RWPE2 (cell line): ENCODE results near the gene NR2E3.

ENCODE experiments used
- ATAC-seq: fragments of 200-7000 bp; cut with Tn5 transposase; 3 replicates; pipeline ENCODE4 v1.9.1; 2021; ENCODE audit warnings: low read depth
- DNase-seq: peaks from one replicate; pipeline ENCODE4 v3.0.0-alpha.2; 2020; ENCODE audit warnings: low spot score
- H3K27ac ChIP-seq: fragments of 450-650 bp; 2 replicates; pipeline ENCODE4 v1.5.1; 2017; ENCODE audit warnings: mild to moderate bottlenecking; ENCODE audit not compliant: poor library complexity, severe bottlenecking
- H3K27me3 ChIP-seq: fragments of 250-450 bp; sonication (Bioruptor Pico); 2 replicates; pipeline ENCODE4 v1.5.1; 2021; ENCODE audit warnings: mild to moderate bottlenecking, moderate library complexity; ENCODE audit not compliant: insufficient read depth, poor library complexity, severe bottlenecking
- H3K36me3 ChIP-seq: fragments of 250-450 bp; sonication (Bioruptor Pico); 2 replicates; pipeline ENCODE4 v1.5.1; 2020; ENCODE audit warnings: low read depth, mild to moderate bottlenecking, moderate library complexity
- H3K4me1 ChIP-seq: fragments of 250-450 bp; sonication (Bioruptor Pico); 2 replicates; pipeline ENCODE4 v1.5.1; 2021; ENCODE audit warnings: mild to moderate bottlenecking, moderate library complexity; ENCODE audit not compliant: insufficient read depth, poor library complexity, severe bottlenecking
- H3K4me3 ChIP-seq: fragments of 250-450 bp; sonication (Bioruptor Pico); 2 replicates; pipeline ENCODE4 v1.5.1; 2021; ENCODE audit warnings: mild to moderate bottlenecking, moderate library complexity; ENCODE audit not compliant: severe bottlenecking
- H3K9me3 ChIP-seq: fragments of 250-450 bp; sonication (Bioruptor Pico); 2 replicates; pipeline ENCODE4 v1.5.1; 2021; ENCODE audit warnings: mild to moderate bottlenecking, moderate library complexity; ENCODE audit not compliant: severe bottlenecking
- TF ChIP-seq, protein P1 (sequence below): fragments of 450-650 bp; IDR thresholded peaks from one replicate; pipeline ENCODE4 v1.5.1; 2017; ENCODE audit warnings: mild to moderate bottlenecking, moderate library complexity; ENCODE audit not compliant: poor library complexity, severe bottlenecking

NR2E3 gene

DNA sequence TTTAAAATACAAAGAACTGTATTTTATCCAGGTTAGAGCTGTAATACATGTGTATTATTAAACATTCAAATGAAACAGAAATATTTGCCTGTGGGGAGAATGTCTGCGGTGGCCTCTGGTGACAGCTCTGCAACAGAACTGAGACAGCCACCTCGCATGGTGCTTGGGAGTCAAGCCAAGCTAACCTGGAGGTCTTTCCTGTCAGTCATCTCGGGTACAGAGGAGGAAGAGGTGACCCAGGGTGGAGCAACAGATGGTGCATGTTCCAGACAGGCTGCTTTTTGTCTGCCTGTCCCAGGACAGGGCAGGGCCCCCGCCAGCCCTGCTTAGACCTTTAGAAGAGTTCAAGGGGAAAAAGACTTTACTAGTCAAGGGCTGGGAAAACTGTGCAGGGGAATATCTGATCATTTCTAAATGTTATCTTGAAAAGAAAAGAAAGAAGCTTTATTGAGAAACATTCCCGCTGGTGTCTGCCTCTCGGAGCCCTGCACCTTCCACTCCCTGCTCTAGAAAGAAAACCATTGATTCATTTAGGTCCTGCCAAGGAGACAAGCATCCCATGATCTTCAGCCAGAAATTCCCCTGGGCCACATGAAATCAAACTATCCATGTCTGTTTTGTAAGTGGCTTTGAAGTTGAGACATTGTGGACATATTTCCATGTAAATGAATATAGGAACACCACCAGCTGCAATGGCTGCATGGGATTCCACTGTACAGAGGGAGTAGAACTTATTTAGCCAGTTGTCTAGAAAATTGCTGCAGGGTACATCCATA is 5.5 kb upstream of the NR2E3 start:
- DNase-seq, result no peak
- ATAC-seq, result no peak
- peaks cover 5% of the 10 kb centered on the region for H3K4me1 ChIP-seq

DNA sequence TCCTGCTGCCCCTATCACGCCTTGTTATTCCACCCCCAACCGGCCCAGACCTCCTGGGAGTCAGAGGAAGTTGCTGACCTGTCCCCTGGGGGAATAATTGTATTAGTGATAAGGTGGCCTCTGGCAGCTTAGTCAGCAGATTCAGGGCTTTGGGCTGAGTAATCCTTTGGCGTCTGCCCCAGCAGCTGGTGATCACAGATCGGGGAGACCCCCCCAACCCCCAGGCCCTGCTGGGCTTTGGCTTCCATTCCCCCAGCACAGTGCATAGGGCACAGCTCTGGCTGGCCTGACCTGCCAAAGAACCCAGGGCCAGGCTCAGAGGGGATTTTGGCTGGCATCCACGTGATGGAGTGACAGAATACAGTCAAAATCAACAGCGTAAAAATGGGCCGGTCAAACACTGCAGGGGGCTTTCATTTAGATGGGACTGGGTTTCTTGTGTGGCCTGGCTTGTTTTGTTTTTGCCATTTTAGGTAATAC is 3.9 kb upstream of the NR2E3 start:
- TF ChIP-seq, protein P1, sequence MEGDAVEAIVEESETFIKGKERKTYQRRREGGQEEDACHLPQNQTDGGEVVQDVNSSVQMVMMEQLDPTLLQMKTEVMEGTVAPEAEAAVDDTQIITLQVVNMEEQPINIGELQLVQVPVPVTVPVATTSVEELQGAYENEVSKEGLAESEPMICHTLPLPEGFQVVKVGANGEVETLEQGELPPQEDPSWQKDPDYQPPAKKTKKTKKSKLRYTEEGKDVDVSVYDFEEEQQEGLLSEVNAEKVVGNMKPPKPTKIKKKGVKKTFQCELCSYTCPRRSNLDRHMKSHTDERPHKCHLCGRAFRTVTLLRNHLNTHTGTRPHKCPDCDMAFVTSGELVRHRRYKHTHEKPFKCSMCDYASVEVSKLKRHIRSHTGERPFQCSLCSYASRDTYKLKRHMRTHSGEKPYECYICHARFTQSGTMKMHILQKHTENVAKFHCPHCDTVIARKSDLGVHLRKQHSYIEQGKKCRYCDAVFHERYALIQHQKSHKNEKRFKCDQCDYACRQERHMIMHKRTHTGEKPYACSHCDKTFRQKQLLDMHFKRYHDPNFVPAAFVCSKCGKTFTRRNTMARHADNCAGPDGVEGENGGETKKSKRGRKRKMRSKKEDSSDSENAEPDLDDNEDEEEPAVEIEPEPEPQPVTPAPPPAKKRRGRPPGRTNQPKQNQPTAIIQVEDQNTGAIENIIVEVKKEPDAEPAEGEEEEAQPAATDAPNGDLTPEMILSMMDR, result no peak
- Histone ChIP-seq H3K27ac (no peak overlapping the region), H3K27me3 (no peaks in the 10 kb centered on the region), H3K4me3 (no peak overlapping the region), H3K4me1 (peaks cover 5% of the 10 kb centered on the region), H3K9me3 (no peaks in the 10 kb centered on the region), H3K36me3 (no peaks in the 10 kb centered on the region)
- DNase-seq (no peak), ATAC-seq (peak; percentile 24; the same call in 2 of the 3 replicates)

More for the DNA sequence above, 5.5 kb upstream of the NR2E3 start:
- Histone ChIP-seq H3K27ac (no peak overlapping the region), H3K27me3 (no peaks in the 10 kb centered on the region), H3K9me3 (no peaks in the 10 kb centered on the region), H3K4me3 (no peak overlapping the region), H3K36me3 (no peaks in the 10 kb centered on the region)
- TF ChIP-seq, protein P1, result no peak

DNA sequence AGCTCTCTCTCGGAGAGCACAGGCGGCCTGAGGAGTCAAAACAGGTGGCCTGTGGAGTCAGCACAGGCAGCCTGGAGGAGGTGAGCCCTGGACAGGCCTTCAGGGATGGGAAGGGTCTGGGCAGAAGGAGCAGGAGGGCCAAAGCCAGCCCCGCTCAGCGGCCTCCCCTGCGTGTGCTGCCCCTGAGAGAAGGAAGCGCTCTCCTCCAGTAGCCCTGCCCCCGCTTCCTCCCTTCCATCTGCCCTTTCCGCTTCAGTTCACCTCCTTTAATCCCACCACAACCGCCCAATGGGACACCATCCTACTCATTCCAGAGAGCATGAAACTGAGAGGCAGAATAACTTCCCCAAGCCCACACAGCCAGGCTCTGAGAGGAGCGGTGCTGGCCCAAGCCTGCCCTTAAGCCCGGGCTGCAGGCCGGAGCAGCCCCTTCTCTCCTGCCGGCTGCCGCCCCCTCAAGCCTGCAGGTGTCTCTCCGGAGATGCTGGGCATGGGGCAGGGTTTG is 3.2 kb upstream of the NR2E3 start:
- Histone ChIP-seq H3K27me3 (no peaks in the 10 kb centered on the region), H3K36me3 (no peaks in the 10 kb centered on the region), H3K9me3 (no peaks in the 10 kb centered on the region), H3K4me3 (no peak overlapping the region), H3K27ac (no peak overlapping the region), H3K4me1 (peaks cover 5% of the 10 kb centered on the region)
- TF ChIP-seq, protein P1, result no peak
- no peak for DNase-seq
- no peak for ATAC-seq

DNA sequence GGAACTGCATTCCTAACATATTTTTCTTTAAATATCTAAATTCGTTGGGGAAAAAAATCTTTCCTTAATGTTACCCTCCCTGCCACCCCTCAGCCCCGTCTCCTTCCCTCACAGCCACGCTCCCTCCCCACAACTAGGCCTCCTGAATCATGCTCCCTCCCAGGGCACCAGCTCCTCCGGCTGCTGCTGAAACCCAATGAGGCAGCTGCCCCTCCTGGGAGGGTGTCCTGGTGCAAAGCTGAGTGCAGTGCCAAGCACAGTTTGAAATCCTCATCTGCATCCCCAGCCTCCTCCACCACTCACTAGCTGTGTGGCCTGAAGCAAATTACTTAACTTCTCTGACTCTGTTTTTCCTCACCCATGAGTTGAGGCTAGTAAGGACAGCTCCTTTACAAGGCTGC is 2.7 kb upstream of the NR2E3 start:
- TF ChIP-seq, protein P1, result no peak
- Histone ChIP-seq H3K4me3 (no peak overlapping the region), H3K27me3 (no peaks in the 10 kb centered on the region), H3K4me1 (peaks cover 5% of the 10 kb centered on the region), H3K36me3 (no peaks in the 10 kb centered on the region), H3K27ac (no peak overlapping the region), H3K9me3 (no peaks in the 10 kb centered on the region)
- DNase-seq, result no peak
- ATAC-seq, result no peak; the same call in 2 of the 3 replicates
